Stimulated activated CD4-positive, alpha-beta T cell treated with anti-CD3 and anti-CD28 coated beads, Interleukin-4, amount 100 ng/mL, for 24 hours (primary cell): ENCODE measurements around the gene NTRK3.

Experiments used
- DNase-seq: peaks from one replicate; pipeline ENCODE4 v3.0.0-alpha.2; 2020

Gene NTRK3

DNA sequence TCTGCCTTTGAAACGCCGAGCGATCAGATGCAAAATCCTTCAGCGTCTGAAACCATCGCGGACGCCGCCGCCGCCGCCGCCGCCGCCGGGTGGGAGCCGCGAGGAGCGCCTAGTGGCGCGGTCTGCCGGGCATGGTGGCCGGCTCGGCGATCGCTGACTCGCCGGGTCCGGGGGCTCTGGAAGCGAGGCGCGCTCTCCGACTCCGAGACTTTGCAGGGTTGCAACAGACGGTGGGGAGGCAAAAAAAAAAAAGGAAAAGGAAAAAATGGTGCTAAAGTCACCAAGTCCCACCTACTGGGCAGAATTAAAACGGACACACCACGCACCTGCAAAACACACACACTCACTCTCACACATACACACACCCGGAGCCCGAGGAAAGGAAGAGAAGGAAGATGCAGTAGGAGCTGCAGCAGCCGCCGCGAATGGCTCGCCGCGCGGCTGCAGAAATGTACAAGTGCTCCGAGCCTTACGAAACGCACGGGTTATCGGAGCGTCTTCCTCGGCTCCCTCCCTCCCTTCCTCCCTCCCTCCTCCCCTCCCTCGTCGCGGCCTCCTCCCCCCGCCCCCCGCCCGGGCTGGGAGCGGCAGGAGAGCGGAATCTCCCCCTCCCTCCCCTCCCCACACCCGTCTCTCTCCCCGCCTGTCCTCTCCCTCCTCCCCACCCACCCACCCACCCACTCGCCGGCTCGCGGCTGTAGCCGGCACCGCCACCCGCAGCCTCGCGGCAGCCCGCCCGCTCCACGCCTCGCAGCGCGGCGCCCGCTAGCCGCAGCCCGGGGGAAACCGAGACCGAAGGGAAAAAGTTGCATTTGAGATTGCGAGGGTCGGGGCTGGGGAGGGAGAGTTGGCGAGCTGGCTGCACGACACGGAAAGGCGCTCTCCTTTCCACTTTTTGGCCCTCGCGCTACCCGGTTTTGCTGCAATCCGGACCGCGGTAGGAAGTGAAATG lies at the start of gene NTRK3:
Gene NTRK3 (minus strand): TSS at position 461 of the 952 bp plus-strand sequence. CDS start 586 bp downstream, outside the sequence.
- DNase-seq, result no peak

DNA sequence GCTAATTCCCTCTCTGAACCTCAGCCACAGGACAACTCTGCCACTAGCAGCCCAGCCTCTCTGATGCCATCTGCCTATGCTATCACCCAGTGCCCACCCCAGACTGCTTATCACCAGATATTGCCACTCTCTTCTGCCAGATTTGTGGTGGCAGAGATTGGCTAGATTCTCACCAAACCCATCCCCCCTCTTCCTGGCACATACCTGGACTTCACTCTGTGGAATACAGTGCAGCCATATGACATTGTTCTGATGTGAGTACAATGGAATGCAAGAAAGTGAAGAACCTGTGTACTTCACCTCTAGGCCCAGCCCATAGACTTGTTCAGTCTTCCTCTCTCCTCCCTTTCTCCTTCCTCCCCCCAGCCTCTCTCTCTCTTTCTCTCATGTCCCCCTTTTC lies 46.9 kb upstream of the NTRK3 start:
- no peak for DNase-seq

DNA sequence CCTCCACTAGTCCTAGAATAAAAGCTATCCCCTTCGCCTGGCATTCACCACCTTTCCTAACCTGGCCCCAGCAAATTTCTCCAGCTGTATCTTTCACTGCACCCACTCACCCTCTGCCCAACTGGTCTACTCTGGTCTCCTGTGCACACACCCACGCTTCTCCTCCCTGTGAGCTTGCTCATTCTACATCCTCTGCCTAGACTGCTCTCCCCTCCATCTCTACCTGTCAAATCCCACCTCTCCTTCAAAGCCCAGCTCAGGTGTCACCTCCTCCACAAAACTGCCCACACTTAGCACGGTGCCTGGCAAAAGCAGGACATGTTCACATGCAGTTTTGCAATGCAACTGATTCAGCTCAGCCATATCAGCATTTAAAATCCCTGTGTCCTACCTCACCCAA lies 45.8 kb upstream of the NTRK3 start:
- no peak for DNase-seq

DNA sequence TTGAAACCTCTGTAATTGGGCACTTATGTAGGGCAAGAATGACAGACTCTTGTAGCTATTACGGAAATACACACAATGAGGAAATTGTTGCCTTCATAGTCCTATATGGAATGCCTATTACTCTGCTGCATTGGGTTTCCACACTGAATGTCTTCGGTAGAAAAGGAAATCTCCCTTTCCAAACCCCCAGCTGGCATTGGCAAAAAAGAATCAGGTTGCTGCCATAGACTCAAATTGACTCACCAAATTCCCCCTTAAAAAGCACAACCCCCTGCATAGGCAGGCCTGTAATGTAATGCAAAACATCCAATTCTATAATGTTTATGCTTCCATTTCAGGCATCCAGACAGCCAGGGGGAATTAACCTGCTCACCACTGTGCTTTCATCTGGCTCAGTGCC lies 44.8 kb upstream of the NTRK3 start:
- no peak for DNase-seq

DNA sequence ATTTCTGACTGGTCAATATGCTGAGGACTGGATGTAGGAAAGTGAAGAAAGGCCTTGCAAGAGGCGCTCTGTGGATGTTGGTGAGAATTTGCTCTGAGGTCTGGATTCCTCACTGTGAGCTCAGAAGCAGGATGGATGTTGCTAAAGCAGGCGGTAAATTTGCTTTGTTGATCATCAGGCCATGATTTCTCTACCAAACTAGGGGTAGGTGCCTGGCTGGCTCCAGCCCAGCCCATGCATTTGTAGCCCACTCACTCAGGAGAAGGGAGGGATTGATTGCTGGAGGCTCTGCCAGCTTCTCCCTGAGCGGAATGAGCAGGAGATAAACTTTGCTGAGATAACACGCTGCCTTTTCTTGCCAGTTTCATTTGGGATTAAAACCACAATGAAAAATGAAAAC lies 44.3 kb upstream of the NTRK3 start:
- no peak for DNase-seq

DNA sequence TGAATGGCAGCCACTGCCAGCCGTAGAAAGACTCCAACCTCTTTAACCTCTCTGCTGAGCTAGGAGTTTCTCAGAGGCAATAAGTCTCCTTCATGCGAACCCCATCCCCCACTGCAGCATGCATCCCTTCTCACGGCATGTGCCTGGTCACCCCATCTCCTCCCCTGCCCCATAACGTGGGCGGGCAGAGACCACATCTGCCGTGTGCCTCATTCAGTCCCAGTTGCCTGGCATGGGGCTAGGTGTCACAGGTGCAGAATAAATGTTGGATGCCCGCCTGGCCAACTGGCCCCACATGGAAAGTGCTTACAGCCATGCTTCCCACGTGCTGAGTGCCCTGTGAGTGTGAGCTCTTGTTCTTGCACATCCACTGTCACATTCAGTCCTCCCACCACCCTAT lies 43.5 kb upstream of the NTRK3 start:
- DNase-seq, result no peak

DNA sequence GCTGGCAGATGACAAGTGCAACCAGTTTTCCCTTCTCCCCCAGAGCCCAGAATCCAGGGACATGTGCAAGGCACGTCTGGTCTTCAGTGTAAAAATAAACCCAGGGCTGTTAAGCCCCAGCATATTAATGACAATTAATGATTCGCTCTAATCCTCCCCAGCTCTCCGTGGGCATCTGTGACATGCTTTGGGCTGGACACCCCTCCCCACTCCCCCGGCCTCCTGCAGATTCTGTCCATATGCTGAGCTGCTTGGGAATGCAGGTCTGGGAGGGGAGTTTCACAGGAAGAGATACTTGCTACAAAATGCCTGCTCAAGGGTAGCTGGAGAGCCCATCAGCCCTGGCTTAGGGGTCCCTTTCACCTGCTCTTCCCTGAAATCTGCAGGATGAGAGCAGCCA lies 43.0 kb upstream of the NTRK3 start:
- no peak for DNase-seq

DNA sequence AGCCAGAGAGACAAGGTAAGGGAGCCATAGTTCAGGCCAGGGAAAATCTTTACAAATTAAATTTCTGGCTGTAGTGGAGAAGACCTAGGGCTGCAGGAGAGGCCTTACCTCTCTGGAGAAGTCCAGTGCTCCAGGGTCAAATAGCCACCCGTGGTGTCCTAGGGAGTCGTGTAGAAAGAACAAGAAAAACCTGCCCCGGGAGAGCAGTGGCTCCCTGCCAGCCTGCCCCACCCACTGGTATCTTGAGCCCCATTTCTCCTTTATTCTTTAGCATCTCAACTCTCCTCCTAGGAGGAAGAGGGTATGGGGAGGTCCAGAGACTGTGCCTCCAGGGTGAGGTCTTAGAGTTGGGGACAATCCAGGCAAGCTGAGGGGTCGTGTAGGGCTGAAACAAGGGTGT lies 32.1 kb upstream of the NTRK3 start:
- no peak for DNase-seq

DNA sequence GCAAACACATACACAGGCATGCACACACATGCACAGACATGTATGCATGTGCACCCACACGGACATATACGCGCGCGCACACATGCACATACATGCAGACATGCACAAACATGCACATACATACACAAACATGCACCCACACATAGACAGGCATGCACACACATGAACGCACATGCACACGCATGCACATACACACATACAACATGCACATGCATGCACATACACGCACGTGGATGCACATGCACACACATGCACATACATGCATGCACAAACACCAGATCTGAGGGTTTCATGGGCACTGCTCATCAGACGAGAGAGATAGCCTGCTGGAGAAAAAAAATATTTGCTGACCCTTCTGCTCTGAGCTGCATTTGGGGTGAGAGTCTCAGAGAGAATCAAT lies 31.7 kb upstream of the NTRK3 start:
- no peak for DNase-seq

DNA sequence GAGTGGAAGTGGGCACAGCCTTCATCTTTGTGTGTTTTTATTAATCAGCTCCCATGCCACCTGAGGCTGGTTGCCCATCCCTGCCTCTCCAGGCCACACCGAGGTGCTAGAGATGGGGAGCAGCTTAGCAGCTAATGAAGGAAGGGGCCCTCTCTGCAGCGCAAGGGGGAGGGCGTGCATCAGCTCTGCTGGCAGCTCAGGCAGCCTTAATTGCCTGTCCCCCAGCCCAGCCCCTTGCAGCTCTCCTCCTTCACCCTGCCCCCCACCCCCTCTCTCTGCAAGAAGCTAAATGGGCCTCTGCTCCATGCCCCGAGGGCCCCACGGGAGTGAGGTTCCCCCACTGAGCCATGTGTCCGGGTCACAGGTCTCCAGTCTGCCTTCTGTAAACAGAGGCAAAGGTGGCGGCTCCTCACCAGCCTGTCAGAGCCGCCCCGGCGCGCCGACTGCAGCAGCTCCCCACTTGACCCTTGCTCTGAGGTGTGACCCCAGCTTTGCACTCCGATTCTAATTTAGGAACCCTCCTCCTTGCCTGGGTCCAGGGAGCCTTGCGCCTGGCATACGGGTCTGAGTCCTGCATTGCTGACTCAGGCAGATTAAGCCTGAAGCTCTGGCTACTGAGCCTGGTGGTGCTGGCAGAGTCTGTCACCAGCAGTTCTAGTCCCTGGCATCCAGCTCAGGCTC lies 27.9 kb upstream of the NTRK3 start:
- no peak for DNase-seq

DNA sequence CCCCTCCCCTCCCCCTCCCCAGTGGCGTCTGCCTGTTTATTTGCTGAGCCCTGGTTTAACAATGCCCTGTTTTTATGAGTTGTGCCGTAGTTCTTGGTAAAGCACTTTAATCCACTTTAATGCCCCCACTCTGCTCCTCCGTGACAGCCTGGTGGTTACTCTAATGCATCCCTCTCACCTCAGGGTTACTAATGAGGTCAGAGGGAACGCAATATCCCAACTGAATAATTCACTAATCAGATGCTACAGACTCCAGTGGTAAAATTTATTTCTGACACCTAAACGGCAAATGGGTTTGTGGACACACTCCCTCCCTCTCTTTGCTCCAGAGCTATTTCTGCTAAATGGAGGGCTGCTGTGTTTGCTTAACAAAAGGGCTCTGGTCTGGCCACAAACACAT lies 26.1 kb upstream of the NTRK3 start:
- DNase-seq, result no peak

DNA sequence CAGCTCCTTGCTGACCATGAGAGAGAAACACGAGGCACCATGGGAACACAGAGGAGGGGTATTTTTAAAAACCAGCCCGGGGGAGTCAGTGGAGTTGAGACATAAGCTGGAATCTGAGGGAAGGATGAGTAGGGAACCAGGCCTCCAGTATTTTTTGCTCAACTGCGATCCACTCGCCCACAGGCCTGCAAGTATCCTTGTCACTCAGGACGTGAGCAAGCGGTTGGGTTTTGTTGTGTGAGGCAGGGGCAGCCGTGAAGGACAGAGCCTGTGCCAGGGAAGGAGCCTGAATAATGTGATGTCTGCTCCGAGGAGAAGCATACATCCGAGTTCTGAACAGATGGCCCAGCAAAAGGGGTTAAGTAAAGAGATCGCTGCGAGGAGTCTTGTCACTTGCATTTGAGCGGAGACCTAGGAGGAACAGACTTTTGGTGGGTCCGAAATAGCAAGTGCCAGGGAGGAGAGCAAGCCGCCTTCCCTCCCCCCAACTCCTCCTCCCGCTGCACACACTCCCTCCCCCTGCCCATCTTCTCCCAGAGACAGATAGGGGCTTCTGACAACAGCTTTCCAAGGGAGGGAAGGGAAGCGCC lies 20.4 kb upstream of the NTRK3 start:
- no peak for DNase-seq

DNA sequence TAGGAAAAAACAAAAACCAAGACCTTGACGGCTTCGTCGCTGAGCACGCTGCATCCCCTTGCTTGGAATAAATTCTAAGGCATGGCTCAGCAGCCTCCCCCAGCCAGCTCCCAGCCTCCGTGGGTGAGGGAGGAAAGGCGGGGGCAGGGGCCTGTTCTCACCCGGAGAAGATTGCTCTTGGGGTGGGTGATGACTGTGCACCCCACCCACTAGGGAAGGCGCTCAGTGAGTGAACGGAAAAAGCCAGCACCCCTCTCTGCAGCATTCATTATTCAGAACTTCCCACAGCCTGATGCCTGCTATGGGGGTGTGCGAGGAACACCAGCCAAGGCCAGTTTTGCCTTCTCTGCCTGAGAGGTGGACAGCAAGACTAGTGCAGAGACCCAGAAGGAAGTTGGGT lies 19.3 kb upstream of the NTRK3 start:
- no peak for DNase-seq

DNA sequence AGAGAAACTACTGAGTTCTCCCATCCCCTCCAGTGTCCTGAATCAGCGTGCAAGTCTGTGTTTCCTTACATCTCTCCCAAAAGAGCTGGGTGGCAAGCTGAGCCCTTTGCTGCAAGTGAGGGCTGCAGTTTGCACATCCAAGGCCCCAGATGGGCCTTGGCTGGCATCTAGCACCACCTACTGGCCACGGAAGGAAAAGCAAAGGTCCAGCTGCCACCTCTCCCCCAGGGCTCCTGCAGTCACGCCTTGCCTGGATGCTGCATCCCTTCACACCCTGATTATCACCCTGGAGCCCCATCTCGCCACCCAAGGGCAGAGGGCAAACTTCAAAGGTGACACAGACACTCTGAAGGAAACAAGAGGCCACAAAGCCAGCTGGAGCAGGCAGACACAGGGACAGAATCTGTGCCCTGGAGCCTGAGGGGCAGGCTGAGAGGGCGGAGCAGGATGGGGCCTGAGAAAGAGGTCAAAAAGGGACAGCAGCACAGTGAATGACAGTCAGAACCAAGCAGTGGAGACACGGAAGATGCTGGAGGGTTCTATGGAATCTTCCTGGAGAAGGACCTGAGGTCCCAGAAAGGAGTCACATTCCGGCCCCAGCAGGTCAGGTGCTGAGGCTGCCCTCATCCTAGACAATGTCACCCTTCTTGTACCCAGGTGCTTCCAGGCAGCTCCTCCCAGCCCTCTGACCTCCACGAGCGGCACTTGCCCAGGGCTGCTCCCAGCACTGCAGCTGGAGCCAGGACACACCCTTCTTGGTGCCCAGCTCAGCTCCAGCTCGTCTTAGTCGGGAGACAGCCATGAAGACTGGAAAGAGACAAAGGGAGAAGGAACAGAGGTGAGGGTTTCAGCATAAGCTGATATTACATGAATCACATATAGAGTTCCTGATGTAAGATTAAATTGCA lies 18.3 kb upstream of the NTRK3 start:
- peak; percentile 62 for DNase-seq

DNA sequence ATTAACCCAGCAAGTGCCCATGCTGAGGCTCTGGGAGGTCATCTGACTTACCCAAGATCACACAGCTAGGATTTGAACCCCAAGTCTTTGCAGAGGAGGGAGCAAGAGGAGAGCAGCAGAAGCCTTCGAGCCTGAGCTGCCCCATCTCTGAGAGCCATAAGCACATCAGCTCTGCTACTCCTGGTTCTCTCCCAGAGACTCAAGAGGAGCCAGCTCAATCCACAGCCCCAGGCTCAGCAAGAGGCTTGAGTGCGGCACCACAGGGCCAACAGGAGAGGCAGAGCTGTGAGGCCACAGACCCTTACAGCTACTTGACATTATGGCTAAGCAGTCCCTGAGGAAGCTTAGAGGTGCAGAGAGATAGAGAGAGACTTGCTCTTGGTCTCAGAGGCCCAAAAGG lies 15.9 kb upstream of the NTRK3 start:
- DNase-seq, result no peak

DNA sequence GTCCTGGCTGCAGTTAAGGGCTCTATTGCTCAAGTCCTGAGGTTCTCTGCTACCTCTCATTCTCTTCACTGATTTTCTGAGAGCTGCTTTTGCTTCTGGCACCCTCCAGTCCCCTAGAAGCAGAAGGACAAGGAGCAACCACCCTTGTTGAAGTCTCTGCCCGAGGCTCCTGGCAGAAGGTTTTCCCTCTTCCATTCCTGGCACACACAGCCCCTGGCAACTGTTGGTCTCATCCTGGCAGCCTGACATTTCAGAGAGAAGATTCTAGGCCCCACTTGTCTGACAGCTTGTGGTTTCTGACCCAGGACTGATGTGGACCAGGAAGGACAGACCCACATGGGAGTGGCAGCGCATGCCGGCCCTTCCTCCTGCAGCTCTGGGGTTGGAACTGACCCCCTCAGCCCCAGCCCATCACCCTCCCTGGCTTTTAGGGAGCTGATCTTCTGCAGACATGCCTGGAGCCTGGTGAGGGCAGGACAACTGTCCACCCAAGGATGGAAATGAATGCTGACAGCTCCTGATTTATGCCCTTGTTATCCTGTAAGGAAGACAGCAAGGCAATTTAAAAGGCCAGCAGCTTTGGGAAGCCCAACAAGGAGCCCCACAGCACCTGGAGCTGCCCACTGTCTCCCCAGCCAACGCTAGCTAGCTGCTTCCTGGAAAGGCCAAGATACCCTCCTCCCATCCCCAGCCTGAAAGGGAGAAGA lies 13.0 kb upstream of the NTRK3 start:
- no peak for DNase-seq

DNA sequence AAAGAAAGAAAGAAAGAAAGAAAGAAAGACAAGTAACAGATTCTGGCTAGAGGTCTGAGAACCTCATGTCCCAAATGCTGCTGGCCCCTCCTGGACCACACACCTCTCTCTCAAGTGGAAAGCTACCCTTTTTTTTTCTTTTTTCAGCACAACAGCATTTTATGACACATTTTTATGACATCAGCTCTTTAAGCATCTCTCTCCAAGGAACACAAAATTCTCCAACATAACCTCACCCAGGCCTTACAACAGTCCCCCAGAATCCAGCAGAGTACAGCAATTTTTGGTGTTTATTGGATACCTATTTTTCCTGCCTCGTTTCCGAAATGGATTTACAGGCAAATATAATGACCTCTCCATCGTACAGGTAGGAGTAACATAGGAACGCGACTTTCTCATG lies 11.2 kb upstream of the NTRK3 start:
- no peak for DNase-seq

DNA sequence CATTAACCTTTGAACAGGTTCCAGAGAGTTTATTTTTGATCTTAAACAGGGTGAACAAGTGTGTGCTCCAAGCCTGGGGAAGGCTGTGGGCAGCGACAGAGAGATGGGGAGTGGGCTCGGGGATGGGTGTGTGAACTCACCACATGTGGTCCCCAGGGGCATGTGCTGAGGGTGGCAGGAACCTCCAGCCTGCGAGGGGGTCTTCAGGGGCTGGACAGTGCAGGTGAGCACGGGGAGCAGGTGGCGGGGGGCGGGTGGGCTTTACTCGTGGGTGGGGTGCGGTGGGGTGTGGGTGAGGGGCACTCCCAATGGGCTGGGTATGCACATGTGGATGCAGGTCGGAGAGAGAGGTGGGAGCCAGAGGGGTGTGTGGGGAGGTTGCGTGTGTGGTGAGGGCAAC lies 9.6 kb upstream of the NTRK3 start:
- no peak for DNase-seq

DNA sequence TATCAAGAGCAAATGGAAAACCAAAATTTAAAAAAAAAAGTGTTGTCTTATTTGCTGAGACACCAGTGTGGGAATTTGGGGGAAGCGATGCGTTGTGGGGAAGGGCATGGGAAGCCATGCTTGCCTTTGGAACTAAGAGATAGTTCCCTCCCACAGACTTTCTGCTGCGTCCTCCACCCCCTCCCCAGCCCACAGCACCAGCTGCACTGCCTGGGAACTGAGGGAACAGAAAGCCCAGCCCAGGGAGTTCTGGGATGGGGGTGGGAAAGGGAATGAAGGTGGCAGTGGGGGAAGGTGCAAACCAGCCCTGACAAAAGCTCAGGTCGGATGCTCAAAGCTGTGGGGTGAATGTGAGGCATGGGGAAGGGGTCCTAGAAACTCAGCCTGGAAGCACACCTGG lies 8.1 kb upstream of the NTRK3 start:
- DNase-seq, result no peak

DNA sequence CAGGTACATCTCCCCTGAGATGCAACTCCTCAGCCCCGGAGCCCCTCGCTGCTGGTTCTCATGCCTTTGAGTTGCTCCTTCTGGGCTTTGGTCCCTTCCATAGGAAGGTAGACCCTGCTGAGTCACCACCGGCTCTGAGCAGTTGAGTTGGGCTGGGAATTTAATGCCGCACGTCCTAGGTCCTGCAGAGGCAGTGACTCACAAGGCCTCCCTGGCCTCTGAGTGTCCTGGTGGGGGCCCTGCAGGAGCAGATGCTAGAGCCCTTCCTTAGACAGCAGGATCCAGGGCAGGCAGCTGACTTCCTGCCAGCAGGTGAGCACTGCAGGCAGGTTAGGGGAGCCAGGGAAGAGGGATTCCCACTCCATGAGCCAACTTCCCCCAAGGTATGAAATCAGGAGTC lies 5.5 kb upstream of the NTRK3 start:
- DNase-seq, result no peak

DNA sequence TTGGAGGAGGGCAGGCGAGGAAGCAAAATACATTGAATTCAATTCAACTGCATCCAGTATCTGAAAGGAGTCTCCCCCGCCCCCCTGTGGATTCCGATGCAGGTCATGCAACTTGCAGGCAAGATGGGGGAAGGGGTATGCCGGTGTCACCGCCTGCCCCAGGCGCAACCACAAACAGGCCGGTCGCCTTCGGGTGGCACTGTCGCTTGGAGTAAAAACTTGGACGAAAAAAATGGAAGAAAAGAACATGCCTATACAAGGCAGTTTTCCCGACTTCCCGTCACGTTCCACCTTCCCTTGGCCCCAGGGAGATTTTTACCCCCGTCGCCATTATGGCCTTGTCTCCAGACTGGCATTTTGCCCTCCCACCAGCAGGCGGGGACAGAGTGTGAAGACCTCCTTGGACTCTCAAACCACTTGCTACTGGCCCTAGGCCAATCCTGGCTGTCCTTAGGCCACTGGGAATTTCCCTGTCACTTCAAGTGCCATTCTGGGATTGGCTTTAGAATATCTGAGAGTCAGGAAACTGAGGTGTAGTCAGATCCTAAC lies 1.6 kb upstream of the NTRK3 start:
- DNase-seq, result no peak
